ENCODE results near the gene SH3GL2.

The SH3GL2 gene

DNA sequence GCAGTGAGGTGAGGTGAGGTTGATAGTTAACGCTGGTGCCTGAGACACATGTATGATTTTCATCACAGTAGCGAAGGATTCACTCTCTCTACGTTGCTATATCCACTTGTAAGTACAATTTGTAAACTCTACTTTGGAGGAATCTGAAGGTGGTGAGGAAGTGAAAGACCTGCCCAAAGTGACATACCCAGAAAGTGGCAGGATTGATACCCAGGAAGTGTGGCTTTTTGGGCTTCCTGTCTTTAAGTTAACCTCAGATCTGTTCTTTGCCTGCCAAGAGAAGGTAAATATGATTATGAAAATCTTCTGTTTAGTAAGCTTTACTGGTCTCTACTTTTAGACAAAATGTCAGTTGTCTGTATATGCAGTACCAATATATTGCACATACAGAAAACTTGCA lies 143.1 kb downstream of the SH3GL2 start:
- TF ChIP-seq ZFX (IDR thresholded peaks at IDR 0.05; ENCODE audit: borderline replicate concordance): no peak
- TF ChIP-seq, protein P1, sequence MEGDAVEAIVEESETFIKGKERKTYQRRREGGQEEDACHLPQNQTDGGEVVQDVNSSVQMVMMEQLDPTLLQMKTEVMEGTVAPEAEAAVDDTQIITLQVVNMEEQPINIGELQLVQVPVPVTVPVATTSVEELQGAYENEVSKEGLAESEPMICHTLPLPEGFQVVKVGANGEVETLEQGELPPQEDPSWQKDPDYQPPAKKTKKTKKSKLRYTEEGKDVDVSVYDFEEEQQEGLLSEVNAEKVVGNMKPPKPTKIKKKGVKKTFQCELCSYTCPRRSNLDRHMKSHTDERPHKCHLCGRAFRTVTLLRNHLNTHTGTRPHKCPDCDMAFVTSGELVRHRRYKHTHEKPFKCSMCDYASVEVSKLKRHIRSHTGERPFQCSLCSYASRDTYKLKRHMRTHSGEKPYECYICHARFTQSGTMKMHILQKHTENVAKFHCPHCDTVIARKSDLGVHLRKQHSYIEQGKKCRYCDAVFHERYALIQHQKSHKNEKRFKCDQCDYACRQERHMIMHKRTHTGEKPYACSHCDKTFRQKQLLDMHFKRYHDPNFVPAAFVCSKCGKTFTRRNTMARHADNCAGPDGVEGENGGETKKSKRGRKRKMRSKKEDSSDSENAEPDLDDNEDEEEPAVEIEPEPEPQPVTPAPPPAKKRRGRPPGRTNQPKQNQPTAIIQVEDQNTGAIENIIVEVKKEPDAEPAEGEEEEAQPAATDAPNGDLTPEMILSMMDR (IDR thresholded peaks at IDR 0.05): no peak
- H3K27ac ChIP-seq: no peak overlapping the region

DNA sequence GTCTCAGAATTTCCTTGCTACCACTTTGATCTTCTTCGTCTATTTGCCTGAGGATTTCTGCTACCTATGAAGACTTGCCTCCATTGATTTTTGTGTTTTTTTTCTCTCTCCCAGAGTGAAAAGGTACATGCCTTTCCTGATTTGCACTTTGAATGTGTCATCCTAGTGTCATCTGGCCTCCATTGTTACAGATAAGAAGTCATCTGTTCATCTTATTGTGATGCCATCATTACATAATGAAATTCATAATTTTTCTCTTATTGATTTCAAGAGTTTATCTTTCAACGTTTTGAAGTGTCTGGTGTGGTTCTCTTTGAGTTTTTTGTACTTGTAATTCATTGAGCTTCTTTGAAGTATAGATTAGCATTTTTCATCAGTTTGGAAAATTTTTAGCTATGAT lies 144.8 kb downstream of the SH3GL2 start:
- TF ChIP-seq, protein P1 (IDR thresholded peaks at IDR 0.05): no peak
- no peak for TF ChIP-seq ZFX (IDR thresholded peaks at IDR 0.05; ENCODE audit: borderline replicate concordance)
- H3K27ac ChIP-seq: no peak overlapping the region

DNA sequence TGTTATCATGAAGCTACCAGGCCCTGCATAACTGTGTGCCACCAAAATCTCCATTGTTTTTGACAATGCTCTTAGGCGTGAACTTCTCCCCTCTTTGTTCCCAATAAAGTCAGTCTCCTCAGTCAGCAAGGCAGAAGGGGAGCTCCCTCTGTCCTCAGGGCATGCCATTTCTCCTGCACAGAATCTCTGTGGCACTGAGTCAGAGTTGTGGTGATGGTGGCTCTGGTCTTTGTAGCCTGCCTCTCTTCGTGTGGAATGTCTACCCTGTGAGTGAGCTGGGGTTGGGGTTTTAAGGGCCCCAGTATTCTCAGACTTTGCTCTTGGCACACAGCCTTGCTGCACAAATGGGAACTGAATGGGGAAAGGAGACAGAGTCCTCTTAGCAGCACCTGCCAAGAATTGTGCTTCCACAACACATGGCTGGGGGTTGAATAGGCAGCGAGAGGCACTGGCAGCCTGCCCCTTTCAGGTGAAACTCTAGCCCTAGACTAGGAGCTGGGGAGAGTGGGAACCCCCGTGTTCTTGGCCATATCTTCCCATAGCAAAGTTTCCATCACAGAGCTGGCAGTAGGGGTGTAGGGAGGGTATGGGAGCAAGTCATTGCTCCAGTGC lies 146.6 kb downstream of the SH3GL2 start:
- TF ChIP-seq, protein P1 (IDR thresholded peaks at IDR 0.05): no peak
- no peak for TF ChIP-seq ZFX (IDR thresholded peaks at IDR 0.05; ENCODE audit: borderline replicate concordance)
- no peak overlapping the region for H3K27ac ChIP-seq

DNA sequence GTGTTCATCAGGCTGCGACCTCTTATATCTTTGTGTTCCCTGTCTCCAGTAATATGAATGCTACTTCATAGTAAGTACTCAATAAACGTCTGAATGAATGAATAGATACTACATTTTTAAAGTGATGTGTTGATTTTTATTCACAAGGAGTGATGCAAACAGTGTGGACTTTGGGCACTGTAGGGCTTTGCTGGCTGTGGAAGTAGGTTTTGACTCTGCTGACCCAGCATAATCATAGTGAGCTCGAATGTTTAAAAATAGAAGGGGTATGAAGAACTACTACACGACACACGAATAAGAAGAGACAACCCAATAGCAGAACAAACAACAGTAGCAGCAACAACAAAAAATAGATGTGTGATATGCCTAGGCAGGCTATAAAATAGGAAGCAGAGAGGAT lies 147.4 kb downstream of the SH3GL2 start:
- no peak overlapping the region for H3K27ac ChIP-seq
- TF ChIP-seq, protein P1 (IDR thresholded peaks at IDR 0.05): no peak
- no peak for TF ChIP-seq ZFX (IDR thresholded peaks at IDR 0.05; ENCODE audit: borderline replicate concordance)

DNA sequence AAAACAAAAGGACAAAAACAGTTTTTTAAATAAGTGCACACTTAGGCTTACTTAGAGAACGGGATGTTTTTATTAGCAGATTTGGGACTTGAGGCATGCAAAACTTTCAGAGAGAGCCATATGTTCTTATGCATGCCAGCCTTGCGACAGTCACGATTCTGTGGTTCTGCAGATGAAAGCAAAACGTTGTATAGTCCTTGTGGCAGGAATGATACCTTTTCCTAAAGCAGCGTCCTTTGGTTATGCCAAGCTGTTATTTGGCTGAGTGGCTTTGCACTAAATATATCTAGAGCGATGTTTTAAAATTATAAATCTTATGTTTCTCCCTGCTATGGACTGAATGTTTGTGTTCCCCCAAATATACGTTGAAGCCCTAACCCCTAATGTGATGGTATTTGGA lies 152.0 kb downstream of the SH3GL2 start:
- no peak for TF ChIP-seq ZFX (IDR thresholded peaks at IDR 0.05; ENCODE audit: borderline replicate concordance)
- TF ChIP-seq, protein P1 (IDR thresholded peaks at IDR 0.05): no peak
- no peak overlapping the region for H3K27ac ChIP-seq

DNA sequence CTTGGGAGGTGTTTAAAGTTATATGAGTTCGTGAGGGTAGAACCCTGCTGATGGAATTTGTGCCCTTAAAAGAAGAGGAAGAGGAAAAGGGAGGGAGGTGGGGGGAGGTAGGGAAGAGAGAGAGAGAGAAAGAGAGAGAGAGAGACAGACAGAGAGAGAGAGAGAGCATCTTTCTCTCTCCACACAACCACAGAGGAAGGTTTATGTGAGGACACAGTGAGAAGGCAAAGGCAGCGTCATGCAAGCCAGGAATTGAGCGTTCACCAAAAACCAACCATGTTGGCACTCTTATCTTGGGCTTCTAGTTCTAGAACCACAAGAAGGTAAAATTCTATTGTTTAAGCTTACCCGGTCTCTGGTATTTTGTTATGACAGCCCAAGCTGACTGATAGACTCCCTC lies 152.4 kb downstream of the SH3GL2 start:
- TF ChIP-seq, protein P1 (IDR thresholded peaks at IDR 0.05): no peak
- TF ChIP-seq ZFX (IDR thresholded peaks at IDR 0.05; ENCODE audit: borderline replicate concordance): no peak

DNA sequence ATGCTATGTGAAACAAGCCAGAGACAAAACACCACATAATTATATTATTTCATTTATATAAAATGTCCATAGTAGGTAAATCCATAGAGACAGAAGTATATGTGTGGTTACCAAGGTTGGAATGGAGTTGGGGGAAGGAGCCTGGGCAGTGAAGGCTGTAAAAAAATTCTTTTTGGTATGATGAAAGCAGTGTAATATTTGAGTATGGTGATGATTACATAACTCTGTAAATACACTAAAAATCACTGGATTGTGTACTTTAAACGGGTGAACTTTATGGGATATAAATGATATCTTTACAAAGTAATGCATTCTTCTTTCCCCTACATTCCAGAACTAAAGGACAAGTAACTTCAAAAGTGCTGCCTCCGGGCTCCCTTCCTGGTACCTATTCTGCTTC lies 155.8 kb downstream of the SH3GL2 start:
- TF ChIP-seq, protein P1 (IDR thresholded peaks at IDR 0.05): no peak
- TF ChIP-seq ZFX (IDR thresholded peaks at IDR 0.05; ENCODE audit: borderline replicate concordance): no peak
- H3K27ac ChIP-seq: no peak overlapping the region

More for the DNA sequence above, 152.4 kb downstream of the SH3GL2 start:
- no peak overlapping the region for H3K27ac ChIP-seq

All from 22Rv1 (cell line).